Spleen (tissue), 11 donors: Measurements from ENCODE around the gene PDRG1. TPM values are rescaled to one million over a fixed set of nuclear protein-coding genes. Genes with fewer than 3 reads are reported as not detected.

Experiments
- DNase-seq: peaks from one replicate; pipeline ENCODE4 v3.0.0-alpha.2; 2020
- H3K27ac ChIP-seq, 8 donors: fragments of 200-600 bp; sonication (generic) in 7 of 8; 1 replicate in 4 of 8; 2 replicates in 4 of 8; pipeline versions ENCODE4 v1.5.0 to v1.8.0; 2016 to 2021; ENCODE audit warnings: inconsistent platforms in 4 of 8, mild to moderate bottlenecking in 4 of 8, moderate library complexity in 1 of 8
- H3K27me3 ChIP-seq, 7 donors: fragments of 200-600 bp; sonication (generic) in 6 of 7; replicated peaks in 1 of 7; 1 replicate in 4 of 7; 2 replicates in 3 of 7; pipeline versions ENCODE4 v1.5.0 to v1.8.0; 2016 to 2021; ENCODE audit warnings: inconsistent platforms in 3 of 7, mild to moderate bottlenecking in 1 of 7
- H3K36me3 ChIP-seq, 6 donors: fragments of 200-600 bp; sonication (generic) in 5 of 6; 1 replicate in 4 of 6; 2 replicates in 2 of 6; pipeline versions ENCODE4 v1.5.0 to v1.8.0; 2016 to 2021; ENCODE audit warnings: inconsistent platforms in 2 of 6
- H3K4me1 ChIP-seq, 6 donors: fragments of 200-600 bp; sonication (generic) in 5 of 6; 1 replicate in 3 of 6; 2 replicates in 3 of 6; pipeline versions ENCODE4 v1.5.0 to v1.8.0; 2016 to 2021; ENCODE audit warnings: inconsistent platforms in 3 of 6
- H3K4me3 ChIP-seq, 8 donors: fragments of 200-600 bp; sonication (generic) in 7 of 8; 1 replicate in 4 of 8; 2 replicates in 4 of 8; pipeline versions ENCODE4 v1.5.0 to v1.8.0; 2016 to 2021; ENCODE audit warnings: inconsistent platforms in 4 of 8, mild to moderate bottlenecking in 4 of 8, moderate library complexity in 2 of 8
- H3K9me3 ChIP-seq, 8 donors: fragments of 200-600 bp; sonication (generic) in 7 of 8; 1 replicate in 4 of 8; 2 replicates in 4 of 8; pipeline versions ENCODE4 v1.5.0 to v1.8.0; 2016 to 2021; ENCODE audit warnings: inconsistent platforms in 4 of 8
- POLR2A ChIP-seq, 3 donors: fragments of 450-650 bp; IDR thresholded peaks; one replicate each; pipeline ENCODE4 v1.5.1; 2017; ENCODE audit warnings: antibody characterized with exemption in 3 of 3, mild to moderate bottlenecking in 1 of 3
- POLR2AphosphoS5 ChIP-seq, 3 donors: sonication (generic); formaldehyde crosslinking; IDR thresholded peaks; one replicate each; pipeline ENCODE4 v1.5.1; 2017; ENCODE audit warnings: antibody characterized with exemption in 3 of 3
- WGBS, 5 donors: extraction: QIAGEN DNeasy Blood & Tissue Kit in 3 of 5; methylation state at CpG; one replicate each; pipeline versions ENCODE4 v1.1.5 to v1.1.7; 2013 to 2018; 5-methylcytosine and 5-hydroxymethylcytosine counted together
- intact Hi-C: fragments of 100-400 bp; cut with DNase I; formaldehyde crosslinking; loops from one replicate; pipeline ENCODE4 v1.15.0; 2023; ENCODE audit warnings: low total_unique reads
- polyA plus RNA-seq, 3 donors: library from polyadenylated mRNA; stranded (reverse); fragments of 200-250 nt; gene quantifications; one replicate each; pipeline ENCODE4 v1.2.1, GENCODE V29; 2013
- total RNA-seq, 7 donors: library from RNA; depleted of rRNA in 3 of 7; stranded (reverse); fragments of >200 nt in 3 of 7; fragmentation: NEBNext Ultra II Directional in 4 of 7; extraction: Animal tissue kit (Norgen Biotek cat#: 25700) in 4 of 7; gene quantifications; one replicate each; pipeline versions ENCODE4 v1.1.0 to v1.2.1, GENCODE V29; 2016 to 2021
- TF ChIP-seq, protein P1 (sequence below), 11 experiments: fragments of 200-600 bp in 7 of 11; fragments of 450-650 bp in 4 of 11; sonication (generic) in 4 of 11; IDR thresholded peaks in 8 of 11; conservative IDR thresholded peaks in 3 of 11; 1 replicate in 7 of 11; 2 replicates in 4 of 11; pipeline versions ENCODE4 v1.4.0 to v1.8.0; 2016 to 2021; ENCODE audit warnings: antibody characterized with exemption in 11 of 11, inconsistent platforms in 4 of 11, mild to moderate bottlenecking in 1 of 11
- donor health status: healthy with polysubstance abuse.
- donor health status: DM: no; HTN: no; CAD: no; lungs with moderate emphysema.
- donor health status: DM: no; HTN: no; CAD: no.
- donor health status: Bipolar disorder and iron deficiency.
- donor health status: healthy.
- donor health status: DM: no; HTN: no; CAD: no.
- donor health status: DM: yes; HTN: yes; CAD: no.

Gene PDRG1
- total and polyA plus RNA-seq, 10 donors, result 8.2 to 21.1 (median 11.2) TPM

DNA sequence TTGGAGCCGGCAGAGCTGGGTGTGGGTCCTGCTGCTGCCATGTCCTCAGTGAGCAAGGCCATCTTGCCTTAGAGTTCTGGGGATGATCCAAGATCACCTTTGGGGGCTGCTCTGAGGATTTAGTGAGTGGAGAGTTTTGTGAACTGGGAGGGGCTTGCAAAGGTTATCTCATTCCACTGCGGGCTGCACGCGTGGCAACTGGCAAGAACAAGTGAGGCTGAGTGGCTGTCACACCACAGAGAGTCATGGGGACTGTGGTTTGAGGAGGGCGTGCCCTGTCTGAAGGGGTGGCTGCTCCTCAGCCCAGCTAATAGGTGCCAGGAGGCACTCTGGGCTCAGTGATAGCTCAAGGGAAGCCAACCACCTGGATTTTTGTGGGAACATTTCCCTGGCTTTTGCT is 43.8 kb downstream of the PDRG1 start:
- Histone ChIP-seq H3K4me3 (no peak overlapping the region), H3K27me3 (no peaks in the 10 kb centered on the region), H3K27ac (no peak overlapping the region), H3K36me3 (no peaks in the 10 kb centered on the region), H3K4me1 (no peaks in the 10 kb centered on the region), H3K9me3 (no peaks in the 10 kb centered on the region)
- WGBS, 5 donors, result 55 to 79% (median 73%) methylated on average over 5 of the region's 5 CpGs
- TF ChIP-seq, protein P1, sequence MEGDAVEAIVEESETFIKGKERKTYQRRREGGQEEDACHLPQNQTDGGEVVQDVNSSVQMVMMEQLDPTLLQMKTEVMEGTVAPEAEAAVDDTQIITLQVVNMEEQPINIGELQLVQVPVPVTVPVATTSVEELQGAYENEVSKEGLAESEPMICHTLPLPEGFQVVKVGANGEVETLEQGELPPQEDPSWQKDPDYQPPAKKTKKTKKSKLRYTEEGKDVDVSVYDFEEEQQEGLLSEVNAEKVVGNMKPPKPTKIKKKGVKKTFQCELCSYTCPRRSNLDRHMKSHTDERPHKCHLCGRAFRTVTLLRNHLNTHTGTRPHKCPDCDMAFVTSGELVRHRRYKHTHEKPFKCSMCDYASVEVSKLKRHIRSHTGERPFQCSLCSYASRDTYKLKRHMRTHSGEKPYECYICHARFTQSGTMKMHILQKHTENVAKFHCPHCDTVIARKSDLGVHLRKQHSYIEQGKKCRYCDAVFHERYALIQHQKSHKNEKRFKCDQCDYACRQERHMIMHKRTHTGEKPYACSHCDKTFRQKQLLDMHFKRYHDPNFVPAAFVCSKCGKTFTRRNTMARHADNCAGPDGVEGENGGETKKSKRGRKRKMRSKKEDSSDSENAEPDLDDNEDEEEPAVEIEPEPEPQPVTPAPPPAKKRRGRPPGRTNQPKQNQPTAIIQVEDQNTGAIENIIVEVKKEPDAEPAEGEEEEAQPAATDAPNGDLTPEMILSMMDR (IDR thresholded peaks at IDR 0.05 in 8 of 11, conservative IDR thresholded peaks at IDR 0.05 in 3 of 11), result no peak
- TF ChIP-seq POLR2A (IDR thresholded peaks at IDR 0.05), result no peak
- TF ChIP-seq POLR2AphosphoS5 (IDR thresholded peaks at IDR 0.05), result no peak
- no peak for DNase-seq
- intact Hi-C loops, result no loop called here

DNA sequence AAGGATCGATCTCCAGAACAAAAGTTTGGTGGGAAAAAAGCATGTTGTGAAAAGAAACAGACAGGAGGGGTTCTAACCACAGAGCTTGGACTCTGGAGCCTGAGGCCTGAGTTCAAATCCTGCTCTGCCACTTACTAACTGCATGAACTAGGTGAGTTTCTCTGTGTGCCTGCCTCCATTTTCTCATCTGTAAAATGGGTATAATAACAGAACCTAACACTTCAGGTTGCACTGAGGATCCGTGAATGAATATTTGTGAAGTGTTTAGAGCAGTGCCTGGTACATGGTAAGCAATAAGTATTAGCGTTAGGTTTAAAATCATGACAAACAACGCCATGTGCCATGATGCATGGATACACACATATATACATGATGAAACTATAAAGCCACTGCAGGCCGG is 44.8 kb downstream of the PDRG1 start:
- Histone ChIP-seq H3K4me1 (no peaks in the 10 kb centered on the region), H3K27ac (no peak overlapping the region), H3K36me3 (no peaks in the 10 kb centered on the region), H3K27me3 (no peaks in the 10 kb centered on the region), H3K4me3 (no peak overlapping the region), H3K9me3 (no peaks in the 10 kb centered on the region)
- WGBS, 5 donors, result 87 to 96% (median 93%) methylated on average over 5 of the region's 5 CpGs
- intact Hi-C loops, result no loop called here
- TF ChIP-seq, protein P1 (IDR thresholded peaks at IDR 0.05 in 8 of 11, conservative IDR thresholded peaks at IDR 0.05 in 3 of 11), result no peak
- TF ChIP-seq POLR2AphosphoS5 (IDR thresholded peaks at IDR 0.05) (no peak), POLR2A (IDR thresholded peaks at IDR 0.05) (no peak)
- no peak for DNase-seq

DNA sequence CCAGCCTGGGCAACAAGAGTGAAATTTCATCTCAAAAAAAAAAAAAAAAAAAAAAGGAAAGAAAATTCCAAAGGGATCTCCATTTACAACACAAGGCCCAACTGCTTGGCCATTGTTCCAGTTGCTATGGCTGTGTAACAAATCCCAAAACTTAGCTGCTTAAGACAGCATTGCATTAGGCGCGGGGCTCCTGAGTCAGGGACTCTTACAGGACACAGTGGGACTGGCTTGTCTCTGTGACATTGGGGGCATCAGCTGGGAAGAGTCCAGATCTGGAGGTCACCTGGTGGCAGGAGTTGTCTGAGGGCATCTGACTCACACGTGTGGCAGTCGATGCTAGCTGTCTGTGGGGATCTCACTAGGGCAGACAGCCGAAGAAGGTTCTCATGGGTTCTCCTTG is 45.8 kb downstream of the PDRG1 start:
- TF ChIP-seq POLR2A (IDR thresholded peaks at IDR 0.05) (no peak), POLR2AphosphoS5 (IDR thresholded peaks at IDR 0.05) (no peak)
- TF ChIP-seq, protein P1 (IDR thresholded peaks at IDR 0.05 in 8 of 11, conservative IDR thresholded peaks at IDR 0.05 in 3 of 11), result no peak
- Histone ChIP-seq H3K36me3 (no peaks in the 10 kb centered on the region), H3K4me1 (no peaks in the 10 kb centered on the region), H3K9me3 (no peaks in the 10 kb centered on the region), H3K4me3 (no peak overlapping the region), H3K27me3 (no peaks in the 10 kb centered on the region), H3K27ac (no peak overlapping the region)
- intact Hi-C loops, result no loop called here
- 74 to 88% (median 82%) methylated on average over 4 to 5 of the region's 5 CpGs for WGBS, 5 donors
- no peak for DNase-seq

DNA sequence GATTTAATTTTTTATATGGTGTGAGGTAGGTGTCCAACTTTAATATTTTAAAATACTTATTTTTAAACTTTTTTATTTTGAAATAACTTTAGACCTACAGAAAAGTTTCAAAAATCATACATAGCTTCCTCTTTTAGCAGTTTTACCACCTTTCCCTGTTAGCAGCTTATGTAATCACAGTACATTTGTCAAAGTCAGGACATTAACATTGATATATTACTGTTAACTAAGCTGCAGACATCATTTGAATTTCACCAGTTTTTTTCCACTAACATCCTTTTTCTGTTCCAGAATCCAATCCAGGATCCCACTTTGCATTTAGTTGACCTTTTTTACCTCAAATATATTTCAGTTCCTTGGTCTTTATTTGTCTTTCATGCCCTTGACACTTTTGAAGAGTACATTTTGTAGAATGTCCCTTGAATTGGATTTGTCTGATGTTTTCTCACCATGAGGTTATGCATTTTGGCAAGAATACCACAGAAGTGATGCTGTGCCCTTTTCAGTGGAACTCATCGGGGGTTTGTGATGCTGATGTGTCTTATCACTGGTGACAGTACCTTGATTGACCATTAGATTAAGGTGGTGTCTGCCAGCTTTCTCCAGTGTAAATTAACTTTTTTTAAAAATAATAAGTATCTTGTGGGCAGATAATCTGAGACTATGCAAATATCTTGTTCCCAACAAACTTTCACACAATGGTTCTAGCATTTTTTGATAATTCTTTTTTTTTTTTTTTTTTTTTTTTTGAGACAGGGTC is 48.0 kb downstream of the PDRG1 start:
- H3K27ac ChIP-seq, result no peak overlapping the region
- WGBS, 5 donors, result 28 to 41% (median 35%) methylated on average over 1 of the region's 1 CpG

More for the DNA sequence above, 48.0 kb downstream of the PDRG1 start:
- Histone ChIP-seq H3K4me3 (no peak overlapping the region), H3K27me3 (no peaks in the 10 kb centered on the region), H3K9me3 (no peaks in the 10 kb centered on the region), H3K4me1 (no peaks in the 10 kb centered on the region), H3K36me3 (no peaks in the 10 kb centered on the region)
- TF ChIP-seq, protein P1 (IDR thresholded peaks at IDR 0.05 in 8 of 11, conservative IDR thresholded peaks at IDR 0.05 in 3 of 11), result no peak
- no peak for TF ChIP-seq POLR2A (IDR thresholded peaks at IDR 0.05)
- TF ChIP-seq POLR2AphosphoS5 (IDR thresholded peaks at IDR 0.05), result no peak
- intact Hi-C loops, result no loop called here
- no peak for DNase-seq
